ENCODE measurements around the gene FZR1. TPM values are rescaled to one million over a fixed set of nuclear protein-coding genes. Genes with fewer than 3 reads are reported as not detected.

FZR1 gene
- polyA plus RNA-seq, 3 donors: 13.3 to 15.6 (median 14.4) TPM

DNA sequence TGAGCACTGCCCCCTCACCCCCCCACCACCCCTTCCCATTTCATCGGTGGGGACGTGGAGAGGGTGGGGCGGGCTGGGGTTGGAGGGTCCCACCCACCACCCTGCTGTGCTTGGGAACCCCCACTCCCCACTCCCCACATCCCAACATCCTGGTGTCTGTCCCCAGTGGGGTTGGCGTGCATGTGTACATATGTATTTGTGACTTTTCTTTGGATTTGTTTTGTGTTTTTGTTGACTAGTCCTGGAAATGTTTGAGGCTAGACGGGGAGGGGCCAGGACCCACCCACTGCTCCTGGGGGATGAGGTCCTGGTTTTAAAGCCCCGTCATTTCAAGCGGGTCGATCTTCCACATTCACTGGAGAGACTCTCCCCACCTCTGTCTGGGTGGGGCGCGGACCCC lies 29.9 kb downstream of the FZR1 start:
- 77 to 90% (median 82%) methylated on average over 9 to 10 of the region's 10 CpGs for WGBS, 3 donors

GRCh38 chr19:3536429-3537100 lies 30.5 kb downstream of the FZR1 start:
- WGBS, 3 donors: 62 to 73% (median 71%) methylated on average over 27 of the region's 27 CpGs
- H3K27ac ChIP-seq (ENCODE audit: low read depth, low read length): no peak overlapping the region

More for the DNA sequence above, 29.9 kb downstream of the FZR1 start:
- no peak overlapping the region for H3K27ac ChIP-seq (ENCODE audit: low read depth, low read length)

GRCh38 chr19:3537101-3537437 lies 31.0 kb downstream of the FZR1 start:
- no peak overlapping the region for H3K27ac ChIP-seq (ENCODE audit: low read depth, low read length)
- 59 to 81% (median 62%) methylated on average over 12 to 13 of the region's 13 CpGs for WGBS, 3 donors

DNA sequence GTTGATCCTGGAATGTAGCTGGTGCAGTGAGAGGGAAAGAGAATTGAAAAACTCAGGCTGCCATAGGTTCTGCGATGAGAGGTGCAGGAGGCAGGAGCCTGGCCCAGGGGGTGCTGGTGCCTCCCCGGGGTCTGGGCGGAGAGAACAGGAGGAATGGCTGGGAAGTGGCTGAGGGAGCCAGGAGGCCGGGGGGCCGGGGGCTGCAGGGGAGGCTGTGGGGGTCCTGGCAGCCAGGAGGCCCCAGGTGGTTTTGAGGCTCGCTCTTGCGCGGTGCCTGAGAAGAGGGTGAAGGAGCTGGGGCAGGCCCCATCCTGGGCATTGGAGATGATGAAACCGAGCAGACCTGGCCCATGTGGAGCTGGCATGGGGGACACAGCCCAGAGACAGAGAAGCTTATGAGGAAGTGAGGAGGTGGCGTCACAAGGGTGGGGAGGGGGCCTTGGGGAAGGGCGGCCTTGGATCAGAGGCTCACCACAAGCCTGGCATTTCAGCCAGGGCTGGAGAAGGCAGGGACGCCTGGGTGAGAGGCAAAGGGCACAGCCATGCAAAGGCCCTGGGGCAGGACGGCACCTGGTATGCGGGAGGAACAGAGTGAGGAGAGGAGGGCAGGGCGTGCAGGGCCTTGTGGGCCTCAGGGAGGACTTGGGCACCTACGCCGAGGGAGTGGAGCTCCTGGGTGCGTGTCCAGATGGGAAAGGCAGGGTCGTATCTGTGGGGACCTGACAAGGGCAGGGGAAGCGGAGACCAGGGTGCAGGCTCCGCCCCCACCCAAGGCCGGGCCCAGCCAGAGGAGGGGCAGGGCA lies 31.5 kb downstream of the FZR1 start:
- no peak overlapping the region for H3K27ac ChIP-seq (ENCODE audit: low read depth, low read length)
- WGBS, 3 donors: 75 to 86% (median 76%) methylated on average over 21 to 22 of the region's 22 CpGs

GRCh38 chr19:3538258-3538929 lies 32.3 kb downstream of the FZR1 start:
- 83 to 88% (median 85%) methylated on average over 24 to 25 of the region's 25 CpGs for WGBS, 3 donors
- no peak overlapping the region for H3K27ac ChIP-seq (ENCODE audit: low read depth, low read length)

DNA sequence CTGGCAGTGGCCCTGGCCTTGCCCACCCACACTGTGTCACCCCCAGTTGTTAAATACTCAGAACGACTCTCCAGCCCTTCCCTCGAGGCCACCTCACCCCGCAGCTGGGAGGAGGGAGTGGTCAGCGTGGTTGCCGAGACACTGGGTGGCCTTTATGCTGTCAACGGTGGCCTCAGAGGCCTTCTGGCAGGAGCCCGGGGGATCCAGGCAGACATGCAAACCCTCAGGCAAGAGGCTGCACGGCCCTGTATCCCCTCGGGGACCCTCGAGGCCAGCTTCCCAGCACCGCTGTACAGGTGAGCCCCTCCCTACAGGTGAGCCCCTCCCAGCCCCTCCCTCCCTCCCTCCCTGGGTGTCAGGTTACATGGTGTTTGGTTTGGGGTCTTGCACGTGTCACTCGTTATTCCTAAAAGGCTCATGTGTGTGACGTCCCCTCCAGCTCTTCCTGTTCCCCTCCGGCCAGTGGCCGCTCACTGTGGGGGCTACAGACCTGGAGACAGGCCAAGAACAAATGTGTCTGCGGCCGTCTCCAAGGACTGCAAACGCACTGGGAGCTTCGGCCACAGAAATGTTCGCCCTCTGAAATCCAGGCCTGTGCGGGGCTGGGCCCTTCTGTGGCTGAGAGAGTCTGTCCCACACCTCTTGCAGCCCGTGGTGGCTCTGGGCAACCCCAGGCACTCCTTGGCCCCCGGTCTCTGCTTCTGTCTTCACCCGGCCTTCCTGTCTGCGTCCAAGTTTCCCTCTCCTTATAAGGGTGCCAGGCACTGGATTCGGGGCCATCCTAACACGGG lies 33.0 kb downstream of the FZR1 start, which contains the start of gene TEKTIP1:
Gene TEKTIP1 (plus strand): TSS at position 210 of the 791 bp plus-strand sequence. CDS start 4 bp downstream, at position 214.
- 60 to 69% (median 65%) methylated on average over 26 to 28 of the region's 28 CpGs for WGBS, 3 donors
- H3K27ac ChIP-seq (ENCODE audit: low read depth, low read length): no peak within 1 kb of the TSS

DNA sequence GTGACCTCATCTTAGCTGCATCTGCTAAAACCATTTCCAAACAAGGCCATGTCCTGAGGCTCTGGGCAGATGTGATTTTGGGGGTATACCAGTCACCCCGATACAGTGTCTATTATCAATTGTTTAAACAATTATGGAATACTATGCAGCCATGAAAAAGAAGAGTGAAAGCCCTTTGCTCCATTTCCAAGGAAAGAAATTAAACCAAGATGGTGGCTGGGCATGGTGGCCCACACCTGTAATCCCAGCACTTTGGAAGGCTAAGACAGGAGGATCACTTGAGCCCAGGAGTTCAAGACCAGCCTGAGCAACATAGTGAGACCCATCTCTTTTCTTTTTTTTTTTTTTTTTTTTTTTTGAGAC lies 33.6 kb downstream of the FZR1 start:
- 92 to 98% (median 96%) methylated on average over 1 of the region's 1 CpG for WGBS, 3 donors
- H3K27ac ChIP-seq (ENCODE audit: low read depth, low read length): no peak overlapping the region

- 77 to 88% (median 83%) methylated on average over 38 to 47 of the region's 47 CpGs for WGBS, 3 donors
These were observed 37.3 kb downstream of the FZR1 start for GRCh38 chr19:3543150-3544057.

DNA sequence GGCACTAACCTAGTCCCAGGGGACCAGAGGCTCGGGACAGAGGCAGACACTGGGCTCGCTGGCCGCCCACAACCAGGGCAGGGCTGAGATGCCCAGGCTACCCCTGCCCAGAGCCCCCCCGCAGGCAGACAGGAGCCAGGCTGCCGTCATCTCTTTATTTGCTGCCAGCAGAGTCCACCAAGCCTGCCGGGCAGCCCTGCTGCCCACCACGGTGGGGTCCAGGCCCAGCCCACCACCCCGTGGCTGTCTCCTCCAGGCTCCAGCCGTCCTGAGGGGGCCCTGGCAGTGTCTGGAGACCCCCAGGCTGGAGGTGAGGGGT lies 37.9 kb downstream of the FZR1 start:
- H3K27ac ChIP-seq (ENCODE audit: low read depth, low read length): no peak overlapping the region
- 77 to 86% (median 85%) methylated on average over 9 of the region's 9 CpGs for WGBS, 3 donors

More at GRCh38 chr19:3543150-3544057, 37.3 kb downstream of the FZR1 start:
- H3K27ac ChIP-seq (ENCODE audit: low read depth, low read length): no peak overlapping the region

GRCh38 chr19:3544742-3545668 lies 38.9 kb downstream of the FZR1 start:
- WGBS, 3 donors: 60 to 67% (median 61%) methylated on average over 21 to 30 of the region's 30 CpGs
- no peak overlapping the region for H3K27ac ChIP-seq (ENCODE audit: low read depth, low read length)

DNA sequence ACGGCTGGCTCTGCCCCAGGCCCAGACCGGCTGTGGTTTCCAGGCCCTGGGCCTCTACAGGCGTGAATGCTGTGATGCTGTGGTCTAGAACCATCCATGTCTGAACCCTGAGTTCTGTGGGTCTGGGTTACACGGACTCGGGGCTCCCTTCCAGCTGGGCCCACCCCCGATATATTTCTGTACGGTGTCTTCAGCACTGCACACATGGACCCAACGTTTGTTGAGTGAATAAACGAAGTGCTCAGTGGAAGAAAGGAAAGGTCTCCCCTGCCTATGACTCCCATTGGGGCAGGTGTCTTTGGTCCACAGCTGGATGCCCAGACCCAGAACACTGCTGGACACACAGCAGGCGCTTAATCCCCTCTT lies 39.5 kb downstream of the FZR1 start:
- H3K27ac ChIP-seq (ENCODE audit: low read depth, low read length): no peak overlapping the region
- WGBS, 3 donors: 76 to 86% (median 77%) methylated on average over 10 of the region's 10 CpGs

DNA sequence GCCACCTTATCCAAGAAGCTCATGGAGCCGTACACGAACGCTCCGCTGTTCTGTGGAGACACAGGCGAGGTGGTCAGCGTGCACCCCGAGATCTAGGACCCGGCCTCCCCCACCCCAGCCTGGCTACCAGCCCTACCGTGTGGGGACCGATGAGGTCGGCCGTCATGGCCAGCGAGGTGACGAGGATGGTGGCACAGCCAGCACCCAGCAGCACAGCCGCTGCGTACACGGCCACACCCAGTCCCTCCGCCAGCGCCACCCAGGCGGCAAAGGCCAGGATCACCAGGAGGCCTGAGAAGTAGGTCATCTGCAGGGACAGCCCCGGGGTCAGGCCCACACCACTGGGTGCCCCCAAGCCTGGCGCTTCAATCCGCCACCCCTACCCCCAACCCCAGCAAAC lies 40.0 kb downstream of the FZR1 start:
- no peak overlapping the region for H3K27ac ChIP-seq (ENCODE audit: low read depth, low read length)
- 86 to 93% (median 89%) methylated on average over 23 of the region's 23 CpGs for WGBS, 3 donors

DNA sequence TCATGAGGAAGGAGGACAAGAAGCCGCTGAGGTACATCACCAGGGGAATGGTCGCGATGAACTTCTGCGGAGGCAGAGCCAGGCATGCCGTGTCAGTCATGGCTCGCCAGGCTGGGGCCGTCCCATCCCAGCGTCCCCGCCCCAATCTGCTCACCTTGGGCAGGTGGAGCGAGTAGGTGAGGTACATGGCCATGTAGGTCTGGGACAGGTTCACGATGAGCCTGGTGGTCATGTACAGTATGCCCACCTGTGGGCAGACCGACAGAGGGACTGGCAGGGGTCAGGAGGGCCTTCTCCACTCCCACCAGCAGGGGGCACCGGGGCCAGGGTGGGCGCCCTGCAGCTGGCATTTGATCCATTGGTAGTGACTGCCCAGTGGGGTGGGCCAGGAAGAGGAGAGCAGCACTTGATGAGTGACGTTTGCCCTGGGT lies 41.2 kb downstream of the FZR1 start:
- H3K27ac ChIP-seq (ENCODE audit: low read depth, low read length): no peak overlapping the region
- WGBS, 3 donors: 85 to 90% (median 88%) methylated on average over 15 of the region's 15 CpGs

- H3K27ac ChIP-seq (ENCODE audit: low read depth, low read length): no peak overlapping the region
- WGBS, 3 donors: 86 to 91% (median 88%) methylated on average over 29 to 36 of the region's 36 CpGs
These were observed 41.7 kb downstream of the FZR1 start for GRCh38 chr19:3547767-3548282.

- 52 to 69% (median 55%) methylated on average over 14 of the region's 14 CpGs for WGBS, 3 donors
- no peak overlapping the region for H3K27ac ChIP-seq (ENCODE audit: low read depth, low read length)
These were observed 42.5 kb downstream of the FZR1 start for GRCh38 chr19:3548606-3549005.

- 86 to 88% (median 87%) methylated on average over 10 of the region's 10 CpGs for WGBS, 3 donors
- no peak overlapping the region for H3K27ac ChIP-seq (ENCODE audit: low read depth, low read length)
These were observed 43.7 kb downstream of the FZR1 start for GRCh38 chr19:3549816-3550215.
